ENCODE data around the gene RAB26. TPM values are rescaled to one million over a fixed set of nuclear protein-coding genes. Genes with fewer than 3 reads are reported as not detected.

RAB26 gene
- total and polyA plus RNA-seq, 2 experiments from 2014 or later, result 6.5 to 12.1 TPM

DNA sequence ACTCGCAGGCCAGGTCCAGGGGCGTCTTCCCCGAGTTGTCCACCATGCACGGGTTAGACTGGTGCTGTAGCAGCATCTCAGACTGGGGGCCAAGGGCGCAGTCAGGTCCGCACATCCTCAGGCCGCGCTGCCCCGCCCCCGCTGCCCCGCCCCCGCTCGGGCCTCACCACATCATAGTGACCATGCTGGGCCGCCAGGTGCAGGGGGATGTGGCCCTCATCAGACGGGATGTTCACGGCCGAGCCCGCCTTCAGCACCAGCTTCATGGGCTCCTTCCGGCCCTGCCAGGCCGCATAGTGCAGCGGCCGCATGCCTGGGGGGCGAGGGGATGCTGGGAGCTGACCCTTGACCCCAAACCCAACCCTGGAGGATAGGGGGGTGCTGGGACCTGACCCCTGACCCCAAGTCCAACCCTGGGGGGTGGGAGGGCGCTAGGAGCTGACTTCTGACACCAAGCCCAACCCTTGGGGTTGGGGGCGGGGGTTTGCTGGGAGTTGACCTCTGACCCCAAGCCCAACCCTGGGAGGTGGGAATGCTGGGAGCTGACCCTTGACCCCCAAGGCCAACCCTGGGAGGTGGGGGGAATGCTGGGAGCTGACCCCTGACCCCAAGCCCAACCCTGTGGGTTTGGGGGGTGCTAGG, 40.9 kb downstream of the RAB26 start:
- DNase-seq (ENCODE audit: low read depth in 1 of 2, low spot score in 1 of 2), result no peak
- no peak overlapping the region for H3K4me3 ChIP-seq
- no peaks in the 10 kb centered on the region for H3K36me3 ChIP-seq
- TF ChIP-seq, protein P1, sequence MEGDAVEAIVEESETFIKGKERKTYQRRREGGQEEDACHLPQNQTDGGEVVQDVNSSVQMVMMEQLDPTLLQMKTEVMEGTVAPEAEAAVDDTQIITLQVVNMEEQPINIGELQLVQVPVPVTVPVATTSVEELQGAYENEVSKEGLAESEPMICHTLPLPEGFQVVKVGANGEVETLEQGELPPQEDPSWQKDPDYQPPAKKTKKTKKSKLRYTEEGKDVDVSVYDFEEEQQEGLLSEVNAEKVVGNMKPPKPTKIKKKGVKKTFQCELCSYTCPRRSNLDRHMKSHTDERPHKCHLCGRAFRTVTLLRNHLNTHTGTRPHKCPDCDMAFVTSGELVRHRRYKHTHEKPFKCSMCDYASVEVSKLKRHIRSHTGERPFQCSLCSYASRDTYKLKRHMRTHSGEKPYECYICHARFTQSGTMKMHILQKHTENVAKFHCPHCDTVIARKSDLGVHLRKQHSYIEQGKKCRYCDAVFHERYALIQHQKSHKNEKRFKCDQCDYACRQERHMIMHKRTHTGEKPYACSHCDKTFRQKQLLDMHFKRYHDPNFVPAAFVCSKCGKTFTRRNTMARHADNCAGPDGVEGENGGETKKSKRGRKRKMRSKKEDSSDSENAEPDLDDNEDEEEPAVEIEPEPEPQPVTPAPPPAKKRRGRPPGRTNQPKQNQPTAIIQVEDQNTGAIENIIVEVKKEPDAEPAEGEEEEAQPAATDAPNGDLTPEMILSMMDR (IDR thresholded peaks at IDR 0.05; ENCODE audit: low read depth, low read length), result no peak
- H3K4me1 ChIP-seq (ENCODE audit: low read depth), result no peaks in the 10 kb centered on the region
- H3K9me3 ChIP-seq (ENCODE audit: low read depth), result no peaks in the 10 kb centered on the region
- no peaks in the 10 kb centered on the region for H3K27me3 ChIP-seq
- H3K27ac ChIP-seq, result no peak overlapping the region

DNA sequence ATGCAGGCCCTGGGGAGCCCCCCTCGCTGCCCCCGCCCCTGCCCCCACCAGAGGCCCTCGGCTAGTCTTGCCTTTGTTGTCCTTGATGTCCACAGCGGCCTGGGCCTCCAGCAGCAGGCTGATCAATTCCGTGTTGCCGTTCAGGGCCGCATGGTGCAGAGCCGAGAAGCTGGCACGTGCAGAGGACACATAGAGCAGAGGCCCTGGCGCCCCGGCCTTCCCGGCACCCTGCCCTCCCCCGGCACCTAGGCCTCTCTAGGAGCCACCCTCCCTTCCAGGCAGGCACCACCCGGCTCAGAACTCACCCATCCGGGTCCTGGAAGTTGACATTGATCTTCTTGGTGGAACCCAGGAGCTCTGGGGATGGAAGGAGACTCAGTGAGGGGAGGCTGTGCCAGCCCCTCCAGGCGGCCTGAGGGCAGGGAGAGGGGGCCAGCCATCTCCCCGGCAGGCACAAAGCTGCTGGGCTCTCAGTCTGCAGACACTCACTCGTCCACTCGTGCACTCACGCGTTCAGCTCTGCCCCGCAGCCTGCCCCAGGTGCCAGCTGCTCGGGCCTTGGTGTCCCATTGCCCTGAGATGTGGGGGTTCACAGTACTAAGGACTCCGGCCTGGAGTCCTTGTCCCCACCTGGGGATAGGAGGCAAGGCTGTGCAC, 41.7 kb downstream of the RAB26 start:
- H3K4me3 ChIP-seq, result no peak overlapping the region
- H3K27me3 ChIP-seq, result no peaks in the 10 kb centered on the region
- H3K9me3 ChIP-seq (ENCODE audit: low read depth), result no peaks in the 10 kb centered on the region
- H3K36me3 ChIP-seq, result no peaks in the 10 kb centered on the region
- no peak for DNase-seq (ENCODE audit: low read depth in 1 of 2, low spot score in 1 of 2)
- H3K4me1 ChIP-seq (ENCODE audit: low read depth), result peaks cover 2% of the 10 kb centered on the region
- TF ChIP-seq, protein P1 (IDR thresholded peaks at IDR 0.05; ENCODE audit: low read depth, low read length), result no peak
- no peak overlapping the region for H3K27ac ChIP-seq

DNA sequence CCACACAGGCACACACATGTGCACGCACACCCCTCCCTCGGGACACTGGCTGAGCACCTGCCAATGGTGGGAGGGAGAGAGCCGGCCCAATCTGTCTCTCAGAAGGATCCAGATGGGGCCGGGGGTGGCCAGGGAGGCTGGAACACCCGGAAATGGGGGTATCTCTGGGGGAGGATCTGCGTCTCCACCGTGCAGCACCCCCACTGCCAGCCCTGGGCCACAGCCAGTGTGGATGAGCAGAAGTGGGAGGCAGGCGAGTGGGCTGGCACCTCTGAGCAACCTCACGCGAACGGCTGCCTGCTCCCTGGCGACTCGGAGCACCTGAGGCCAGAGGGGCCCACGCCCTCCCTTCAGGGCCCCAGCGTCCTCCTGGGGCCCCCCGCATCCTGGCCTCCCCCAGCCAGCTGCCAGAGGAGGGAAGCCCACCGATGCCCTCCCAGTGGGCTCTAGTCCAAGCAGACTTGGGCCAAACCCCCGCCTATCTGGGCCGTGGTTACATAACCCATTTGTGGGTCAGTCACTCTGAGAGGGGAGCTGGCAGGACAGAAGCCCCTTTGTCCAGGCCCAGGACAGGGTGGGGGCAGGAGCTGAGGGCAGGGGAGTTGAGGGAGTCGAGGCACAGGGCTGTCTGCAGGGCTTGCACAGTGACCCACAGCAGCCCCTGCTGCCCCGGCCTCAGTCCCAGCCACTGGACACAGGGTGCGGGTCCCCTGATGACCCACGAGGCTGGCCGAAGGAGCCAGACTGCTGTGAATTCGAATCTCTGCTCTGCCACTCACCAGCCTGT, 42.4 kb downstream of the RAB26 start:
- Histone ChIP-seq H3K4me3 (no peak overlapping the region), H3K27ac (no peak overlapping the region), H3K4me1 (ENCODE audit: low read depth) (peaks cover 5% of the 10 kb centered on the region), H3K36me3 (no peaks in the 10 kb centered on the region), H3K9me3 (ENCODE audit: low read depth) (no peaks in the 10 kb centered on the region), H3K27me3 (no peaks in the 10 kb centered on the region)
- TF ChIP-seq, protein P1 (IDR thresholded peaks at IDR 0.05; ENCODE audit: low read depth, low read length), result no peak
- DNase-seq (ENCODE audit: low read depth in 1 of 2, low spot score in 1 of 2), result no peak

DNA sequence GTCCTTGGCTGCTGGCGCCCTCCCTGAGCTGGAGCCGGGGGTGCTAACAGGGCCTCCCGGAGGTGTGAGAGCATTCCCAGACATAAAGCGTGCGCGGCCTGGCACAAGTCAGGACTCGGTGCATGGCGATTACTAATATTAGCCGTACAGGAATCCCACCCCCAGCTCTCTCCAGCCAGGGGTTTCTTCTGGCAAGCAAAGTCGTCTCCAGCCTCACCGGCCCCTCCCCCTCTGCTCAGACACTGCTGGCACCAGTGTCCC, 43.0 kb downstream of the RAB26 start:
- DNase-seq (ENCODE audit: low read depth in 1 of 2, low spot score in 1 of 2), result no peak
- Histone ChIP-seq H3K27me3 (no peaks in the 10 kb centered on the region), H3K36me3 (no peaks in the 10 kb centered on the region), H3K4me3 (no peak overlapping the region), H3K27ac (no peak overlapping the region), H3K4me1 (ENCODE audit: low read depth) (peaks cover 5% of the 10 kb centered on the region), H3K9me3 (ENCODE audit: low read depth) (no peaks in the 10 kb centered on the region)
- TF ChIP-seq, protein P1 (IDR thresholded peaks at IDR 0.05; ENCODE audit: low read depth, low read length), result no peak

DNA sequence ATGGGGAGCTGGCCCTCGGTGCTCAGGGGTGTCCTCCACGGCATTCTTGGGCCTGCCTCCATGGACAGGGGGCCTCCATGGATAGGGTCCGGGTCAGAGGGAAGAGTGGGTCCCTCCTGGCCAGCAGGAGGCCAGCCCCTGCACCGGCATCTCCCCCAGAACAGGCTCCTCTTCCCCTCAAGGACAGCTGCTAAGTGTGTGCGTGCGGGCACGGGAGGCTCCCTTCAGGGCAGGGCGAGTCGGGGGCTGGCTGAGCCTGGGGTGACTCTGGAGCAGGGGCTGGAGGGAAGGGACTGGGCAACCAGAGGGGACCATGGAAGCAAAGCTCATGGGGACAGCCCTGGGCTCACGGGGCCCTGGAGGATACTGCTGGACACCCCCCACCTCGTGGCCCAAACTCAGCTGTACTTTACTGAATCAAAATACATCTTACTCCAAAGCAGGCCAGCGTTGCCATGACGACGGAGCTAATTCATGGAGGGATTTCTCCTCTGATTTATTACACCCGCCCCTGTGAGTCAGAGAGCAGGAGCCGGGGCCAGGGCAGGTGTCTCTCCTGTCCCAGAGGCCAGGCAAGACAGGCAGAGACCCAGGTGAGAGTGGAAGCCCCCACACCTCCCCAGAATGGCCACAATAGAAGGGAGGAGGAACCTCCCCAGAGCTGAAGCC, 45.9 kb downstream of the RAB26 start:
- Histone ChIP-seq H3K9me3 (ENCODE audit: low read depth) (no peaks in the 10 kb centered on the region), H3K36me3 (no peaks in the 10 kb centered on the region), H3K4me1 (ENCODE audit: low read depth) (peaks cover 5% of the 10 kb centered on the region), H3K27ac (no peak overlapping the region), H3K4me3 (no peak overlapping the region), H3K27me3 (peaks cover 21% of the 10 kb centered on the region)
- DNase-seq (ENCODE audit: low read depth in 1 of 2, low spot score in 1 of 2), result peak in 1 of 2 donors; percentile 27
- TF ChIP-seq, protein P1 (IDR thresholded peaks at IDR 0.05; ENCODE audit: low read depth, low read length), result no peak

Data from cardiac muscle cell (in vitro differentiated cells and primary cell).